Hematopoietic multipotent progenitor cell treated with erythropoietin and hydrocortisone succinate and interleukin-3 and kit ligand, for 6 days (in vitro differentiated cells): ENCODE data around the gene CRIM1.

ENCODE experiments used
- DNase-seq: peaks from one replicate; pipeline ENCODE4 v3.0.0-alpha.2; 2015

The CRIM1 gene

DNA sequence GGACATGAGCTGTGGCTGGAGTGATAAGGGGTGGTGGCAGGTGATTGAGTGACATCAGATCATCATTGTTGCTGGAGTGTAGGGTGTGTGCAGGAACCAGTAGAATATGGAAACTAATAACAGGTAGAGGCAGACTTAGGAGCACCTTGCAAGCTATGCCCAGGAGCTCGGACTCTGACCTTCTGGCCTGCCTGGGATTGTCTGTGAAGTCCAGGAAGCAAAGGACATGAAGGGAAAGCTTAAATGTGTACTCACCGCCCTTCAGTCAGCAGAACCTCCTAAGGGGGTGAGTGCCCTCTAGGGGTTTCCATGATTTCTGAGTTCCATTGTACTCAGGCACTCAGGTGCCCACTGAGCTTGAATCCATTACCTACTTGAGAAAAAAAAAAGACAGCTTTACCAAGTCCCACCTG is 104.2 kb downstream of the CRIM1 start:
- peak; percentile 24 for DNase-seq

- DNase-seq, result no peak
Measured at GRCh38 chr2:36461039-36461681, 105.6 kb downstream of the CRIM1 start.

DNA sequence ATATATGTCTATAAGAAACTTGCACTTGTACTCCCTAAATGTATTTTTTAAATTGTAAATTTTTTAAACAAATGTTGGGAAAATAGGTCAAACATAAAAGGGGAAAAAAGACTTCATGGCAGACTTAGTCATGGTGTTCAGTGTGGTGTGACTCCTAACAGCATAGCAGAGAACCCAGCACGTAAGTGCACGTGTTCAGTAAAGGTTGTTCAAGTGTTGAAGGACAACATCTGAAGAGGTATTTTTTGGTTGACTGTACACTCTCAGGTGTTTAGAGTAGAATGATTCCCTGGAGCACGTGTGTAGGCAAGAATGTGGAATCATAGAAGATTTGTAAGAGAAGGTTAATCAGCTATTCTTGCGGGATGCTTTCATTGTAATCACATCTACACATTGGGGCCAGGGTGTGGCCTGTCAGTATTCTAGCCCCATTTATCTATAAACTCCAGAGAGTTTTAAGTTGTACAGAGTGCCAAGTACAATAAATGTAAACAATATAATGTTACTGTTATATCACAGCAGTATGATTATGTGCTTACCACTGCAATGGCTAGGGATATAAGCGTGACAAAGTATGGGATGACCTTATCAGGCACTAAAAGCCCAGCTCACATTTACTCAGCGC is 106.8 kb downstream of the CRIM1 start:
- peak; percentile 69 for DNase-seq

GRCh38 chr2:36463365-36463764 is 107.8 kb downstream of the CRIM1 start:
- no peak for DNase-seq

DNA sequence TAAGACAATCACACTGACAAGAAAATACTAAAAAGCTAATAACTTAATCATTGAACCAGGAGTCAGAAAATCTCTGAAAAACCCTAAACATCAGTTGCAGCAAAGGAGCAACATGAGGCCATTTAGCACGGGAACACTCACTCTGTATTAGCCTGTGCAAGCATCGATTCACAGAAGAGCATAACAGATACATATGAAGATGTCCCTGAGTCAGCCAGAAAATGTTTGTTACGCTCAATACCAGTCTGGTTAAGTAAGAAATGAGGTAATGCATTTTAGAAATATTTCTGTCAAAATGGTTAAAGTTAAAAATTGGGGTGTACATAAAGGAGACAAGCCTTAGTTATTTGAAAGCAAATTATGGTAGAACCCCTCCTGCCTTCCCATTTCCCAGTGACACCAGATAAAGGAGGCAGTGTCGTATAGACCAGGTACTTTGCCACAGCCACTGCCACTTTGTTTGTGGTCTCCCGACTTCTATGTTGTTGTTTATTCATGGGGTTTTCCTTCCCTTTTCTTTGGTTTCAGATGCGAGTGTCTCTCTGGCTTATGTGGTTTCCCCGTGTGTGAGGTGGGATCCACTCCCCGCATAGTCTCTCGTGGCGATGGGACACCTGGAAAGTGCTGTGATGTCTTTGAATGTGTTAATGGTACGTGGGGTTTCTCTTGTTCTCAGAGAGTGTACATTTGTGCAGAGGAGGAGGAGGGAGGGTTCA is 108.6 kb downstream of the CRIM1 start:
- no peak for DNase-seq

DNA sequence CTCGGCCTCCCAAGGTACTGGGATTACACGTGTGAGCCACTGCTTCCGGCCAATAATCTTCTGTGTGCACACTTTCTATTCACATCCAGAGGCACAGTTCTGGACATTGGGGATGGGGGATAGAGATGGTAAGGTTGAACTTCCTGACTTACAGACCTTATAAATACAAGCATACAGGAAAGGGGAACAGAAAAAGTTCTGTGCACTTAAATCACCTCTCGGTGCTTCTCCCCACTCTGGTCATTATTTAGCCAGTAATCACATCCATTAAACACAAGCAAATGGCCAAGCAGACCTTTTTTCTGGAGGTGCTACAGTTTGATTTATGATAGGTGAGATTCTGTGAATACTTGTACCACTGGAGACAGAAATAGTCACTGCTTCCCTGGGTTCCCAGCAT is 110.6 kb downstream of the CRIM1 start:
- no peak for DNase-seq

DNA sequence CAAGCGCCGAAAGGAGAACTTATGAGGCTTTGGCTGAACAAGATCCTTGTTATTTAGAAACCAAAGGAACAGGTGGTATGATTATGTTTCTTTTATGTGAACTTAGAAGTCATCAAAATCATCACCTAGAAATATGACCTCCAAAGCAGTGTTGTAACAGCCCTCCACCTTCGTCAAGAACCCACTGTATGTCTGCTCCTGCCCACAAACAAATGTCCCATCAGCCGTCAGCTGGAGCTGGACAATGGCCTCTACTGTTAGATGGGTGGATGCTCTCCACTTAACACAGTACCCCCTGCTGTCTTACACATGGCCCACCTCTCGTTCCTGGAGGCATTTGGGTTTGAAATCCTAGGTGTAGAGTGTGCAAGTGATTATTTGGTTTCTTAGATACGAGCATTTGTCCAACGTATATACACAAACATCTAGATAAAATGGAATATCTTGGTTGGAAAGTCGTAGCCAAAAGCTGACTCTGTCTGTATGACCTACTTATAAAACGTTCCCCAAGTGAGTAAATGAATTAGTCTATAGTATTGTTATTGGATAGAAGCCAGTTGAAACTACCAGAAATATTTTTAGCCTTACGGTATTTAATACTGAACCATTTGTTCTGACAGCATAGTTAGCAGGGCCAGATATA is 113.0 kb downstream of the CRIM1 start:
- DNase-seq, result no peak

GRCh38 chr2:36469106-36469477 is 113.5 kb downstream of the CRIM1 start:
- DNase-seq, result no peak

DNA sequence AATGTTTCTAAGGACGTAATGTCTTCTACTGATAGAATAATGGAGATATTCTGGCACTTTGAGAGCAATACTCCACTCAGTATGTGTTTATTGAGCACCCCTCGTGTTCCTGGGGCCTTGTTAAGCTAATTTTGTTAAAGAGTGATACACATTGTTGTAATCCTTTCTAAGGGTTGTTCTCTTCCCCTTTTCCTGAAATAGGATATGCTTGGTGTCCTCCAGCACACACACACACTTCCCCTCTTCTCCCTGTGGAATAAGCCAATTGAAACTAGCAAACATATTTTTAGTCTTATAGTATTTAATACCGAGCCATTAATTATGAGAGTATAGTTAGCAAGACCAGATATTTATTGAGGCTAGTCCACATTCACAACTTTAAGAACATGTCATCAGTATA is 114.1 kb downstream of the CRIM1 start:
- DNase-seq, result no peak

GRCh38 chr2:36473230-36473629 is 117.7 kb downstream of the CRIM1 start:
- DNase-seq, result no peak

- no peak for DNase-seq
Measured at GRCh38 chr2:36476411-36476810, 120.8 kb downstream of the CRIM1 start.

GRCh38 chr2:36477315-36477714 is 121.7 kb downstream of the CRIM1 start:
- peak; percentile 24 for DNase-seq

GRCh38 chr2:36477746-36478145 is 122.2 kb downstream of the CRIM1 start:
- DNase-seq, result peak; percentile 71

DNA sequence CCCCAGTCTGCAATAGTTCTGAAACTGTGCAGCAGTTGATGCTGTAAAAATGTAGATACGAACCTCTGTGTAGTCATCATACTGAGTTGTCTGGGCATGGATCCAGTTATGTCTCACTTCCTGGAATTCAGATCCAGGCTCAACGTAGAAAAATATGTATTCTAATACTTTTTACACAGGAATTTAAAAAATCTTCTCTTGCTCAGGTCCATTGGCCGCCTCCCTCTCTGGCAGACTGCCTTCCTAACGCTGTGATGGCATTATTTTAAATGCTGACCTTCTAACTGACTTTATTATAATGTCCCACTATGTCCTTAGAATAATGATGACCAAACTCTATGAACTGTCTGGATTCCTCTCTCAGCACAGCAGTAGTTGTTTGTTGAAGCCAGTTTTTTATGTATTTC is 122.8 kb downstream of the CRIM1 start:
- peak; percentile 52 for DNase-seq

- peak; percentile 64 for DNase-seq
Measured at GRCh38 chr2:36478999-36479398, 123.4 kb downstream of the CRIM1 start.

DNA sequence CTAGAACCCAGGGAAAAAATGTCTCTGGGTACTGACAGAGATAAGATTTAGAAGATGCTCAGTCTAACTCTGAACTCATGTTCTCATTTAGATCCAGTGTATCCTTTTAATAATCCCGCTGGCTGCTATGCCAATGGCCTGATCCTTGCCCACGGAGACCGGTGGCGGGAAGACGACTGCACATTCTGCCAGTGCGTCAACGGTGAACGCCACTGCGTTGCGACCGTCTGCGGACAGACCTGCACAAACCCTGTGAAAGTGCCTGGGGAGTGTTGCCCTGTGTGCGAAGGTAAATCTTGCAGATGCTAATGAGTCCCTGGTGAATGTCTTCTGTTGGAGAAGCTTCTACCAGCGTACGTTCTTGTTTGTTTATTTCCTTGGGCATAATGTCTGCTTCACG is 123.8 kb downstream of the CRIM1 start:
- DNase-seq, result no peak

GRCh38 chr2:36480028-36480427 is 124.5 kb downstream of the CRIM1 start:
- no peak for DNase-seq

- no peak for DNase-seq
Measured at GRCh38 chr2:36480636-36481035, 125.1 kb downstream of the CRIM1 start.

DNA sequence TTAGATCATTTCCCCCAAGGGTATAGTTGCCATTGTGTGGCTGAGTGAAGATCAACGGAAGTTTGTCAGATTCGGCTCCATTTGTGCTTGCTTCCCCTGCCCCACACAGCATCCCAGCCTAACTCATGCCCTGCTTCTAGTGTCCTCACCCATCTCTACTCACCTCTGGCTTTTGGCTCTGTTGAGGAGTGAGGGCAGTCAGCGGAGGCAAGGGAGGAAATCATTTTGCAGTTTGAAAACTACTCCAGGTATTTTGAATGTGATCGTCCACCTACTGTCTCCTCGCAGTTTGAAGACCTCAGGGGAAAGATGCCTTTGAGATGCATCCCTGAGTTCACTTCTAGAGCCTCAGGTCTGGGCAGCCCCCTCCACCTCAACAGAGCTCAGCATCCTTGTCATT is 126.1 kb downstream of the CRIM1 start:
- DNase-seq, result no peak

DNA sequence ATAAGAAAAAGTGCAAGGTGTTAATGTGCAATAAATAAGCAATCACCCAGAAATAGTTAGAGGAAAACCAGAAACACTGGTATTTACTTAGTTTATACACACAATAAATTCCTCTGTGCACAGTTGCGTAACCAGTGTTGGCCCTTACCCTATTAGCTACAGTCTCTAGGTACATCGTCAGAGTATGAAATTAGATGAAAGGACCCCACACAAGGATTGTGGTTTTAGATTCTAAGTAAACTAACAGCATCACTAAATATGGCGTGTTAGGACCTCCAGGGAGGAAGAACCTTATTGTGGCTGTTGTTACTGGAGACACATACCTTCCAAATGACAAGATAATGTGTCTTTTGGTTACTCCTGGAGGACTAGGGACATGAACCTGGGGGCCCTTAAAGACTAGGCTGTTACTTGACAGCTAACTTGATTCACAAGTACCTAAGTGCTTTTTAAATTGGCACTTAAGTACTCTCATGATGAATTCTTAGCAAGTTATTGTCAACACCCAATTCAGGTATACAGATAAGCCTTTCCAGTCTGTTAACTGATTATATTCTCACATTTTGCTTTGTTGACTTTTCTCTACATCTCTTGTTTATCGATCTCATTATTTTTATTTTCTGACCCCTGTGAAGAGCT is 127.1 kb downstream of the CRIM1 start:
- DNase-seq, result no peak

DNA sequence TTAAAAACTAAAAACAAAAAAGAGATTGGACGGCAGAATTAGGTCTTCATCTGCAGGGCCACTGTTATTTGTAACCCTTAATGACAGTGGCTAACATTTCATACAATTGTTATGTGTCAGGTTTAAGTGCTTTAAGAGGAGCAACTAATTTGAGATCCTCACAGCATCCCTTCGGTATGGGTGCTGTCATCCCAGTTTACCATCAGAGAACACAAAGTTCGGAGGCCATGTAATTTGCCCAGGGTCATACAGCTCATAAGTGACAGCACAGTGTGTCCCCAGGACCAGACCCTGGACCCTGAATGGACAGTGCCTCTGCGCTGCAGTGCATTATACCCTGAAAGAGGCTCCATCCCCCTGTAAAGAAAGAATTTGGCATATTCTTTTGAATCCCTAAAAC is 127.7 kb downstream of the CRIM1 start:
- no peak for DNase-seq

GRCh38 chr2:36484454-36484853 is 128.9 kb downstream of the CRIM1 start:
- no peak for DNase-seq

- DNase-seq, result no peak
Measured at GRCh38 chr2:36485521-36485920, 129.9 kb downstream of the CRIM1 start.
